ENCODE results near the gene ERG. TPM values are rescaled to one million over a fixed set of nuclear protein-coding genes. Genes with fewer than 3 reads are reported as not detected.
A peak's percentile ranks its signal among the peaks of the same experiment; 100 is the strongest.

ERG gene
- total RNA-seq, 2 experiments from 2014 or later, result not detected

DNA sequence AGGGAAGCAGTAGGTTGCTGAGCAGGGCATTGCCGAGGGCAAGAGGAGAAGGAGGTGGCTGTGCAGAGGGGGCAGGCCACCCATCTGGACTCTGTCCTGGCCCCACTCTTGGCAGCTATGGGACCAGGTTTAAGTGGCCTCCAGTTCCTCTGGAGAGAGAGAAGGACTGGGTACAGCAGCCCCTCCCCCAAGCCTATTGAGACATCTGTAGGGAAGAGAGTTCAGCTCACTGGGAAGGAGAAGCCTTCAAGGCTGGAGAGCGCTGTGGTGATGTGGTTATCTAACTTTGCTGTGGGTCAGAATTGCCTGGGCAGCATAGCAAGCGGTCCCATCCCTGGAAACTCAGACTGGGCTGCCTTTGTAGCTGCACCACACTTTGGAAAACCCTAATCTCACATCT is 147.6 kb downstream of the ERG start:
- H3K27ac ChIP-seq (ENCODE audit: low read depth in 1 of 2, low read length in 2 of 2), result no peak overlapping the region

GRCh38 chr21:38349977-38350376 is 148.3 kb downstream of the ERG start:
- Histone ChIP-seq H3K4me3 (ENCODE audit: low read length) (no peak overlapping the region), H3K36me3 (ENCODE audit: insufficient read depth, low read length) (no peaks in the 10 kb centered on the region), H3K27me3 (ENCODE audit: control insufficient read depth in 1 of 2, insufficient read depth in 2 of 2, low read length in 2 of 2) (no peaks in the 10 kb centered on the region), H3K4me1 (ENCODE audit: insufficient read depth, low read length) (peaks cover 7% of the 10 kb centered on the region), H3K9me3 (ENCODE audit: control insufficient read depth in 1 of 2, insufficient read depth in 1 of 2, low read length in 2 of 2) (no peaks in the 10 kb centered on the region), H3K27ac (ENCODE audit: low read depth in 1 of 2, low read length in 2 of 2) (no peak overlapping the region)
- DNase-seq (no peak), ATAC-seq (ENCODE audit: poor library complexity) (no peak)
- ChIA-PET CTCF (no interaction called here), POLR2A (no interaction called here)
- no peak for TF ChIP-seq CTCF (IDR thresholded peaks at IDR 0.05)
- Mint-ChIP-seq H3K4me1 (ENCODE audit: low read depth) (peaks cover 14% of the 10 kb centered on the region), H3K4me3 (no peak overlapping the region), H3K9me3 (no peaks in the 10 kb centered on the region), H3K27me3 (peaks cover 3% of the 10 kb centered on the region), H3K36me3 (ENCODE audit: low read depth) (no peaks in the 10 kb centered on the region), H3K27ac (no peak overlapping the region)
- intact Hi-C loops (cut with DNase I, micrococcal nuclease), result no loop called here

More for the DNA sequence above, 147.6 kb downstream of the ERG start:
- Mint-ChIP-seq H3K27me3 (peaks cover 6% of the 10 kb centered on the region), H3K4me3 (no peak overlapping the region), H3K9me3 (no peaks in the 10 kb centered on the region), H3K27ac (no peak overlapping the region), H3K4me1 (ENCODE audit: low read depth) (peaks cover 14% of the 10 kb centered on the region), H3K36me3 (ENCODE audit: low read depth) (no peaks in the 10 kb centered on the region)
- ChIA-PET POLR2A (no interaction called here), CTCF (no interaction called here)
- Histone ChIP-seq H3K9me3 (ENCODE audit: control insufficient read depth in 1 of 2, insufficient read depth in 1 of 2, low read length in 2 of 2) (no peaks in the 10 kb centered on the region), H3K4me1 (ENCODE audit: insufficient read depth, low read length) (peaks cover 7% of the 10 kb centered on the region), H3K4me3 (ENCODE audit: low read length) (no peak overlapping the region), H3K27me3 (ENCODE audit: control insufficient read depth in 1 of 2, insufficient read depth in 2 of 2, low read length in 2 of 2) (no peaks in the 10 kb centered on the region), H3K36me3 (ENCODE audit: insufficient read depth, low read length) (no peaks in the 10 kb centered on the region)
- ATAC-seq (ENCODE audit: poor library complexity) (no peak), DNase-seq (no peak)
- intact Hi-C loops (cut with DNase I, micrococcal nuclease), result no loop called here
- TF ChIP-seq CTCF (IDR thresholded peaks at IDR 0.05), result no peak

DNA sequence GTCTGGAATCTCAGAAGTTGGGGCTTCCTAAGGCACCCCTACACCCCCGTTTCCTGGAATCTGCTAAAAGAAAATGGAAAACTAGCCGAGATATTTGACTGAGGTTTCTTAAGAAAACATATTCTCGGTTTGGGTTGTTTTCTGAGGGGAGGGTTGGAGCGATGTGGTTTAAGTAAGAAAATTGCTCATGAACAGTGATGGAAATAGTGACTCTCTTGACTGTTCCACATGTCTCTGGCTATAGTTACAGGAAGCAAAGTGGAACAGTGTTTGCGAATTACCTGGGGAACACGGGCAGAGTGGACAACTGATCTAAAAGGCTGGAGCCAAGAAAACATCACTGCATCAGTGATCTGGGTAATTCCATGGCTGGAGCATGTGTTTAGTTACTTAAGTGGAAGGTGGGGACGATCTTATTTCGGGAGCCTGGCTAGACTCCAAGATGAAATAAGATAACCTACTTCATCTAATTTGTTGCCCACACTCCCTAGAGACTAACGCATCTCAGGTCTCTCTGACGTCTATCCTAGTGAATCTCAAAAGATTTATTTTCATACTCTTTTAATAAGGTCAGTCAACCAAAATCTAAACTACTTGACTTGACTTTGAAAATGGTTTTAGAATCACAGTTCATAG is 149.0 kb downstream of the ERG start:
- Histone ChIP-seq H3K9me3 (ENCODE audit: control insufficient read depth in 1 of 2, insufficient read depth in 1 of 2, low read length in 2 of 2) (no peaks in the 10 kb centered on the region), H3K4me1 (ENCODE audit: insufficient read depth, low read length) (peaks cover 7% of the 10 kb centered on the region), H3K4me3 (ENCODE audit: low read length) (no peak overlapping the region), H3K36me3 (ENCODE audit: insufficient read depth, low read length) (no peaks in the 10 kb centered on the region), H3K27me3 (ENCODE audit: control insufficient read depth in 1 of 2, insufficient read depth in 2 of 2, low read length in 2 of 2) (no peaks in the 10 kb centered on the region), H3K27ac (ENCODE audit: low read depth in 1 of 2, low read length in 2 of 2) (no peak overlapping the region)
- intact Hi-C loops (cut with DNase I, micrococcal nuclease), result no loop called here
- CTCF ChIA-PET, result no interaction called here
- Mint-ChIP-seq H3K36me3 (ENCODE audit: low read depth) (no peaks in the 10 kb centered on the region), H3K4me1 (ENCODE audit: low read depth) (peaks cover 14% of the 10 kb centered on the region), H3K4me3 (no peak overlapping the region), H3K9me3 (no peaks in the 10 kb centered on the region), H3K27ac (peak overlapping the region; percentile 2), H3K27me3 (no peaks in the 10 kb centered on the region)
- peak; percentile 34 for ATAC-seq (ENCODE audit: poor library complexity)
- POLR2A ChIA-PET, result no interaction called here
- no peak for DNase-seq
- TF ChIP-seq CTCF (IDR thresholded peaks at IDR 0.05), result no peak

All from CD4-positive, alpha-beta T cell (primary cell).